ENCODE results near the gene STUM. TPM values are rescaled to one million over a fixed set of nuclear protein-coding genes. Genes with fewer than 3 reads are reported as not detected.
A peak's percentile ranks its signal among the peaks of the same experiment; 100 is the strongest.

The STUM gene
- total and polyA plus RNA-seq, 2 of the 8 experiments (the other 6 are each of a cell fraction or from before 2014, with no cell fraction given) = 0.76 to 1.2 TPM

DNA sequence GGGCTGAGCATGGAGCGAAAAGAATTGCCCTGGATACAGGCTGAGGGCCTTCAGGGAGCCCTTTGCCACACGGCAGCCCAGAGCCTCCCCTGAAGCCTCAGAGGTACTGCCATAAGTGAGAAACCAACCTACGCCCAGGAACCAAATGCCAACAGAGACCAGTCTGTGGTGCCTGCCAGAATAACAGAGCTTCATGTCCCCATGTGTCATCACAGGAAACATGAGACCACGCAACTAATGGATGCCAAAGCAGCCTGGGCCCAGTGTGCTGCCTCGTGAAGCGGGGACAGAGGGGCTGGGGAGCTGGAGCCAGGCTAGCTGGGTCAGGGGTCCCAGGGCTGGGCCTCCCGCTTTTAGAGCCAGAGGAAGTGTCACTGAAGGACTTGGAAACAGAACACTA is 18.7 kb upstream of the STUM start:
- no peak overlapping the region for H3K14ac ChIP-seq (ENCODE audit: insufficient read length)
- no peaks in the 10 kb centered on the region; a peak in 1 of 4 replicates for H3K9me3 ChIP-seq (ENCODE audit: insufficient read depth in 2 of 2, low read depth in 1 of 2, low read length in 1 of 2)
- FAIRE-seq (no peak), DNase-seq (ENCODE audit: low read depth in 1 of 2, low spot score in 2 of 2) (no peak)
- H3K56ac ChIP-seq (replicated peaks; ENCODE audit: insufficient read length, low read depth, low read length) = no peak overlapping the region
- H3K9ac ChIP-seq (replicated peaks in 1 of 4; ENCODE audit: extremely low read depth in 1 of 4, low read depth in 3 of 4, low read length in 3 of 4) = no peak overlapping the region
- H3K23ac ChIP-seq (ENCODE audit: insufficient read length) = no peak overlapping the region
- H3K4me3 ChIP-seq (ENCODE audit: extremely low read depth in 1 of 4, insufficient read depth in 2 of 4, low read depth in 3 of 4, low read length in 4 of 4) = no peak overlapping the region
- H3K18ac ChIP-seq (ENCODE audit: extremely low read depth, low read length) = no peak overlapping the region
- no peaks in the 10 kb centered on the region for H3K36me3 ChIP-seq (ENCODE audit: control insufficient read depth in 2 of 4, insufficient read depth in 4 of 4, low read length in 3 of 4)
- no peak overlapping the region for H3K4ac ChIP-seq (replicated peaks; ENCODE audit: insufficient read length, low read depth, low read length)
- H4K20me1 ChIP-seq (replicated peaks in 1 of 2; ENCODE audit: control insufficient read depth in 1 of 2, insufficient read depth in 2 of 2, low read length in 2 of 2) = no peaks in the 10 kb centered on the region
- H2BK120ac ChIP-seq (replicated peaks; ENCODE audit: low read depth, low read length) = no peak overlapping the region
- H2BK12ac ChIP-seq (ENCODE audit: low read depth, low read length) = 0 out of 2 replicates have a peak overlapping the region, but pooled peaks have one; percentile 1
- H2BK5ac ChIP-seq (ENCODE audit: low read depth, low read length) = no peak overlapping the region
- H4K5ac ChIP-seq (ENCODE audit: insufficient read length, low read depth, low read length) = no peak overlapping the region
- no peak overlapping the region for H4K91ac ChIP-seq (replicated peaks; ENCODE audit: insufficient read length, low read length)
- peak overlapping the region; percentile 62; the same call in 1 of the 2 replicates for H2BK15ac ChIP-seq (ENCODE audit: low read length)
- no peak overlapping the region for H2AK5ac ChIP-seq (ENCODE audit: low read depth, low read length)
- no peak overlapping the region for H2AFZ ChIP-seq (ENCODE audit: low read length)
- no peaks in the 10 kb centered on the region; a peak in 1 of 7 replicates for H3K27me3 ChIP-seq (replicated peaks in 1 of 4; ENCODE audit: control insufficient read depth in 3 of 4, extremely low read depth in 1 of 4, insufficient read depth in 3 of 4, low read length in 3 of 4)
- peaks cover 0 to 3% (median 0%) of the 10 kb centered on the region in 4 experiments; a peak in 1 of 7 replicates for H3K4me1 ChIP-seq (replicated peaks in 1 of 4; ENCODE audit: control insufficient read depth in 3 of 4, insufficient read depth in 4 of 4, low read length in 3 of 4)
- WGBS, 2 experiments (ENCODE audit: extremely low coverage in 1 of 2, insufficient coverage in 1 of 2, insufficient read length in 1 of 2, insufficient replicate concordance in 2 of 2, low coverage in 1 of 2, low lambda C conversion rate in 2 of 2, missing lambda C conversion rate in 1 of 2) = 90% methylated on average over 7 of the region's 7 CpGs; no CpG with 5 or more reads in 1 of the 2 experiments
- H3K79me1 ChIP-seq (ENCODE audit: low read depth, low read length) = no peaks in the 10 kb centered on the region
- H3K23me2 ChIP-seq (ENCODE audit: low read depth, low read length) = no peaks in the 10 kb centered on the region
- no peak overlapping the region for H3K27ac ChIP-seq (ENCODE audit: low read depth, low read length)
- ChIA-PET POLR2A (ENCODE audit: partially characterized antibody) (interaction anchor here (1.8 kb wide), 1 partner anchor 10 kb away, joined by 4 read pairs; no protein-coding TSS in a partner anchor), CTCF (ENCODE audit: partially characterized antibody) (interaction anchor here (1.6 kb wide), 1 partner anchor 13 kb away, joined by 3 read pairs; no protein-coding TSS in a partner anchor)
- H3K4me2 ChIP-seq (ENCODE audit: insufficient read depth in 1 of 2, low read depth in 2 of 2, low read length in 2 of 2) = no peak overlapping the region
- H4K8ac ChIP-seq (ENCODE audit: extremely low read depth, insufficient read depth, low read length) = no peak overlapping the region
- no peak overlapping the region for H2BK20ac ChIP-seq (ENCODE audit: low read length)
- H3K79me2 ChIP-seq (ENCODE audit: control insufficient read depth in 1 of 2, insufficient read depth in 2 of 2, low read length in 2 of 2) = no peaks in the 10 kb centered on the region
- TF ChIP-seq CBX5 (IDR thresholded peaks at IDR 0.05; ENCODE audit: low read depth, low read length) = no peak
- TF ChIP-seq, protein P1, sequence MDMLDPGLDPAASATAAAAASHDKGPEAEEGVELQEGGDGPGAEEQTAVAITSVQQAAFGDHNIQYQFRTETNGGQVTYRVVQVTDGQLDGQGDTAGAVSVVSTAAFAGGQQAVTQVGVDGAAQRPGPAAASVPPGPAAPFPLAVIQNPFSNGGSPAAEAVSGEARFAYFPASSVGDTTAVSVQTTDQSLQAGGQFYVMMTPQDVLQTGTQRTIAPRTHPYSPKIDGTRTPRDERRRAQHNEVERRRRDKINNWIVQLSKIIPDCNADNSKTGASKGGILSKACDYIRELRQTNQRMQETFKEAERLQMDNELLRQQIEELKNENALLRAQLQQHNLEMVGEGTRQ (IDR thresholded peaks at IDR 0.05; ENCODE audit: low read length) = no peak
- no peak for TF ChIP-seq SIN3A (conservative IDR thresholded peaks at IDR 0.05 in 1 of 2, IDR thresholded peaks at IDR 0.05 in 1 of 2; ENCODE audit: low read depth in 1 of 2, low read length in 2 of 2)
- TF ChIP-seq RAD21 (IDR thresholded peaks at IDR 0.05 in 1 of 2, conservative IDR thresholded peaks at IDR 0.05 in 1 of 2; ENCODE audit: low read depth in 2 of 2, low read length in 2 of 2) = no peak
- no peak for TF ChIP-seq ASH2L (IDR thresholded peaks at IDR 0.05; ENCODE audit: low read length)
- no peak for TF ChIP-seq KDM4A (IDR thresholded peaks at IDR 0.05; ENCODE audit: low read depth, low read length, severe bottlenecking)
- no peak for TF ChIP-seq CEBPB (IDR thresholded peaks at IDR 0.05; ENCODE audit: low read depth, low read length)
- TF ChIP-seq EZH2 (IDR thresholded peaks at IDR 0.05; ENCODE audit: low read depth, low read length, severe bottlenecking) = no peak
- TF ChIP-seq, protein P2, sequence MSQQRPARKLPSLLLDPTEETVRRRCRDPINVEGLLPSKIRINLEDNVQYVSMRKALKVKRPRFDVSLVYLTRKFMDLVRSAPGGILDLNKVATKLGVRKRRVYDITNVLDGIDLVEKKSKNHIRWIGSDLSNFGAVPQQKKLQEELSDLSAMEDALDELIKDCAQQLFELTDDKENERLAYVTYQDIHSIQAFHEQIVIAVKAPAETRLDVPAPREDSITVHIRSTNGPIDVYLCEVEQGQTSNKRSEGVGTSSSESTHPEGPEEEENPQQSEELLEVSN (IDR thresholded peaks at IDR 0.05) = no peak
- TF ChIP-seq, protein P3, sequence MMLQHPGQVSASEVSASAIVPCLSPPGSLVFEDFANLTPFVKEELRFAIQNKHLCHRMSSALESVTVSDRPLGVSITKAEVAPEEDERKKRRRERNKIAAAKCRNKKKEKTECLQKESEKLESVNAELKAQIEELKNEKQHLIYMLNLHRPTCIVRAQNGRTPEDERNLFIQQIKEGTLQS (IDR thresholded peaks at IDR 0.05; ENCODE audit: insufficient read depth, low read depth, low read length) = no peak

Measured in H1 (cell line).